GM19351 (cell line): Measurements from ENCODE around the gene SETD6.
"Not testable (repeated sequence)": the region's sequence is repeated elsewhere in the genome, so short reads cannot be mapped to it uniquely, and the experiment has no call there.

ENCODE experiments used
- ATAC-seq: cut with Tn5 transposase; IDR thresholded peaks from one replicate; pipeline ENCODE4 v1.9.1; 2021; ENCODE audit warnings: mild to moderate bottlenecking, moderate library complexity; ENCODE audit not compliant: unreplicated experiment

SETD6 gene

DNA sequence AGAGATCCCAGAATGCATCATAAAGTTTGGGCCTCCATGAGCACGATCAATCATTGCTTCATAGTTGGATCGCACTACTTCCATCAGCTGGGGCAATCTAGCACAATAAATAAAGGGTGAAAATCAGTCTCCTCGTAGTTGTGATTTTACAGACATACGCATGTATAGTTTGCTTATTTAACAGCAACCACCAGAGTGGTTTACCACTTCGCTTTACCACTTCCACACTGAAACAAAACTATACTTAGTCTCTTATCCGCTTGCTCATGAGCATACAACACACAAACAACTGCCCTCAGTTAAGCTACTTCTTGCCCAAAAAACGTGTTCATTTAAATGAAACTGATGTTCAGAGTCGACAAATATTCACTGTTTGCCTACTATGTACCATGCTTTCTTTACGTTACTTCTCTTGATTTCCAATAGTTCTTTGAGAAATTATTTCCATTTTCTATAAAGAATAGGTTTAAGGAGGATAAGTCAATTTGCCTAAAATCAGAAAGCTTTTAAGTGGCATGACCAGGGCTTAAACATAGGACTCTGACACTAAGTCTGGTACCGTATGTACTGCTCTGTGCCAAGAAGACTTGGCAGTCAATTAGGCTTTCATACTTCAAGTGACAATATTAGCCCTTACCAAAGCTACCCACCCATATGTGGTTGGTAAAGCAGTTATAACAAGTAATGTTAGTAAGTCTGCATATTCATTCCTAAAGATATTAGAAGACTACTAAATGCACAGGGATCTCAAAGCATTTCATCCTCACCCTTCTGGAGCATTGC lies 22.0 kb downstream of the SETD6 start:
- ATAC-seq, result no peak

DNA sequence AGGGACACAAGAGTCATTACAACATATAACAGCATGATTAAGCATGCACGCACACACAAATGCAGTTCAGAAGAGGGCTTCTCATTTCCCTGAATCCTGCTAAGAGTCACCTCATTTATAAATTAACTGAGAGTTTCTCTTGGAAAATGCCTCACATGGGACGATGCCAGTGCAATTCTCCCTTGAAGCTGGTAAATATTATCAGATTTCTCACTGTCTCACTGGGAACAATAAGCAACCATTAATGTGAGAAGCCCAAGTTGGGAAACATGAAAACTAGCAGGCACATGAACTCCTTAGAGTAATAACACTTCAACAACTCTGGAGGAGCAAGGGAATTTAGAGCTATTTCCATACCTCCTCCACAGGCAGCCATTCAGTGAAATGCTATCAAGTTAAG lies 26.4 kb downstream of the SETD6 start:
- ATAC-seq, result no peak

DNA sequence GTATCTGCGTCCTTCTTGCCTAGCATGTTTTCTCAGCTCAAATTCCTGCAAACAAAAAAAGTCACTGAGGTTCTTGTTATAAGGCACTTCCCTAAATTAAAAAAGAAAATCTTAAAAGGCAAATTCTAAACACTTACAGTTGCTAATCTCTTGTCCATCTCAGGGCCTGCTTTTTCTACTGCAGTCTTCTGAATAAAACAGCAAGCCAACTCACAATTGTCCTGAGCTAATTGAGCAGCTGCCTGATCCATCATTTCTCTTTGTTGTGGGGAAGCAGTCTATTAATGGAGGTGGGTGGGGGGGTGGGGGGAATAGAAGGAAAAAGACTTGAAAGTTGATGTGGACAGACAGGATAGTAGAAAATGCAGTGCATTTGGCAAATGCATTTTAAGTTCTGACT lies 27.0 kb downstream of the SETD6 start:
- ATAC-seq, result no peak

DNA sequence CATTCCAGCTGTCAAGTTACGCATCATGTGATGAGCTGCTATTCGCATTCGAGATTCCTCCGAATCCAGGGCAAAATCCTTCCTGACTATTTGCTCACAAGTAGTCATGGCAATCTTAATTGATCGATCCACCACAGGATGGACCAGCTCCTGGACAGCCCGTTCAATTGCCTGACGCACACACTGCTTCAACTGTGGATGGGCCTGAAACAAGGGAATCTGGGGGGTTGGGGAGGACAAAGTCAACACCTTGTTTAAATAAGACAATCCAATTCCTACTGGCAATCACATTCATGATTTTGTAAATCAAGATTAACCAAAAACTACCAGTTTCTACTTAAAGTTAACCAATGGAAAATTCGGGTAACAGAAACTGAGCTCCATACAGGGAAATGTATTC lies 28.4 kb downstream of the SETD6 start:
- ATAC-seq, result no peak

DNA sequence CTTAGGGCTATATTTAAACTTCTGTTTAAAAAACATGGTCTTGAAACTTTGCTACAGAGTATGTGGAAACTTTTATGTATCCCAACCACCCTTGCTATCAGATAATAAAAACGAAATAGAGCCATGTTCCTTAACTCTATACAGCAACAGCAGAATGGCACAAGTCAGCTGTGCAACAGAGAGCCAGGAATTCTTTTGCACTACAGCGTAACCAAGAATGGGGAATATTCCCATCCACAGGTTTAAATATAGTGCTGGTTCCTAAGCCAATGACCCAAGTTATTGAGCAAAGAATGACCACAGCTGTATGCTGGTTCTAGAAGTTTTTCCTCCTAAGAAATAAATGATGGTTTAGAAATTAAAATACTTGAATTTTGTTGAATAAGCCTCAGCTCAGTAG lies 33.1 kb downstream of the SETD6 start:
- ATAC-seq, result no peak

DNA sequence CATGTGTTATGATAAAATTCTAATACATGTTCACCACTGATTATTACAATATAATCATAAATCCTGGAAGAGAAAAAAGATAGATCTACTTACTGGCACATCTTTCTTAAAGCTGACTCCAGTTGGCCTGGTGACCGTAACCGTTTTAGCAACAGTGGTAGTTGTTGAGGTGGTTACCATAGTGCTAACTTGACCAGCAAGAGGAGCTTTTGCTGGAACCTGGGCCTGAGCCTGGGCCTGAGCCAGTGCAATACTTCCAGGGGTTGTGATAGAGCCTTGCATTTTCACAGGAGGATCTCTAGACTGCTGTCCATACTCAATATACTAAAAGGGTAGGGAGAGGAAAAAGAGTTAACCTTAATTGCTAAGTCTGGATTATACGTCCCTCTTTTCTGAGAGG lies 36.2 kb downstream of the SETD6 start:
- no peak for ATAC-seq

DNA sequence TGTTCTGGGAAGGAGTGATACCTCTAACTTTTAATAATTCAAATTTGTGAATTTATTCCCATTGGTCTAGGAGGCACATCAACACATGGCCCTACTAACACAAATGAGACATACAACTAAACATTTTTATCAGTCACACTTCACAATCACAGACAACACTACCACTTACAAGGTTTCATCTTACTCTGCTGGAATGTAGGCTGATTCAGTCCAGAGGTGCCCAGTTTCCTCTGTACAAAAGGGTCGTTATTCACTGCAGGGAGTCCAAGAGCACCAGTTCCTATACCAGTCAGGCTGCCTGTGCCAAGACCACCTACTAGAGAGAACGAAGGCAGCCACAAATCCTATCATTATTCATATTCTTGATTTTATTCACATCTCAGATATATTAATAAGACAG lies 41.4 kb downstream of the SETD6 start:
- ATAC-seq, result no peak

DNA sequence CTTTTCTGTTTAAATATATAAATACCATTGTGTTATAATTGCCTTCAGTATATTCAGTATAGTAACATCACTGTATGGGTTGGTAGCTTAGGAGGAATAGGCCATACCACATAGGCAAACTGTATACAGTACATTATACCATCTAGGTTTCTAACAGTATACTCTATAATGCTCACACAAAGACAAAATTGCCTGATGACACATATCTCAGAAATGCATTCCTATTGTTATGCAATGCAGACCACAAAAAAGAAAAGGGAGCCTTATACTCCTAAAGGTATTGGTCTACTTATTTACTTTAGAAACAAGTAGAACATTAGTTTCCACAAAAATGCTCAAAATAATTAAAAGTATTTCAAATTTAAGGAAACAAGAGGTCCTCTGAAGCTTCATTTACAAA lies 47.9 kb downstream of the SETD6 start:
- no peak for ATAC-seq

DNA sequence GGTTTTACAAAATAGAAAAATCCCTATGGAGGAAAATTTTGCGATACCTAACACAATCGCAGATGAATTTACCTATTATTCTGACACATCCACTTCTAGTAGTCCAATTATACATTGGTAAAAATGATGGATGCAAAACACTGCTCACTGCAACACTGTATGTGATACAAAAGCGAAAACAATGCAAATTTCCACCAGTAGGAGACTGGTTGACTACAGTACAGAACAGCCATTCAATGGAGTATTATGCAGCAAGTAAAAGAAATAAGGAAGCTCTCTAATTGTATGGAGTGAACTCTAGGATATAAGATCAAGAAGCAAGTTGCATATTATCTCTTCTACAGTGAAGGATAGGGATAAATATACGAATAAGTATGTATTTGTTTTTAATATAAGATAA lies 48.5 kb downstream of the SETD6 start:
- no peak for ATAC-seq

DNA sequence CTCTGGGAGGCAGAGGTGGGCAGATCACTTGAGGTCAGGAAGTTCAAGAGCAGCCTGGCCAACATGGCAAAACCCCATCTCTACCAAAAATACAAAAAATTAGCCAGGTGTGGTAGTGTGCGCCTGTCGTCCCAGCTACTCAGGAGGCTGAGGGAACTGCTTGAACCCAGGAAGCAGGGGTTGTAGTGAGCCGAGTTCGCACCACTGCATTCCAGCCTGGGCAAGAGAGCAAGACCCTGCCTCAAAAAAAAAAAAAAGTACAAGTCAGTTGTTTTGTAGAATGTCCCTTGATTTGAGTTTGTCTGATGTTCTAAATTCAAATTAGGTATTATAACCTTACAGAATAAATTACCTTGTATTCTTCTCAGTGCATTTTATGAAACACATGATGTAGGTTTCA lies 50.4 kb downstream of the SETD6 start:
- not testable (repeated sequence) for ATAC-seq
